Testis (tissue), 3 donors: ENCODE data around the gene TSKU. TPM values are rescaled to one million over a fixed set of nuclear protein-coding genes. Genes with fewer than 3 reads are reported as not detected.

Source experiments
- DNase-seq: peaks from one replicate; pipeline ENCODE4 v3.0.0-alpha.2; 2019
- H3K27ac ChIP-seq, 2 donors: fragments of 200-600 bp; sonication (generic); one replicate each; pipeline ENCODE4 v1.5.1; 2019
- H3K27me3 ChIP-seq: fragments of 200-600 bp; sonication (generic); one replicate; pipeline ENCODE4 v1.5.1; 2019
- H3K36me3 ChIP-seq: fragments of 200-600 bp; sonication (generic); one replicate; pipeline ENCODE4 v1.5.1; 2017; ENCODE audit warnings: low read depth; ENCODE audit errors: missing control alignments
- H3K4me1 ChIP-seq: fragments of 200-600 bp; sonication (generic); one replicate; pipeline ENCODE4 v1.5.1; 2019
- H3K4me3 ChIP-seq, 2 donors: fragments of 200-600 bp; sonication (generic); one replicate each; pipeline ENCODE4 v1.5.1; 2017 to 2019
- H3K9me3 ChIP-seq: fragments of 200-600 bp; sonication (generic); one replicate; pipeline ENCODE4 v1.5.1; 2017
- POLR2A ChIP-seq: fragments of 450-650 bp; IDR thresholded peaks from one replicate; pipeline ENCODE4 v1.6.1; 2017; ENCODE audit warnings: antibody characterized with exemption, mild to moderate bottlenecking, moderate library complexity
- WGBS, 2 donors: methylation state at CpG; one replicate each; pipeline ENCODE4 v1.1.5; 2018; 5-methylcytosine and 5-hydroxymethylcytosine counted together
- intact Hi-C: fragments of 100-400 bp; cut with DNase I; formaldehyde crosslinking; loops from one replicate; pipeline ENCODE4 v1.15.1; 2023; ENCODE audit warnings: low total_unique reads
- polyA plus RNA-seq: library from polyadenylated mRNA; stranded (reverse); fragments of 350-450 nt; fragmentation: Illumina TruSeq; extraction: RNeasy Lipid Tissue Mini Kit (QIAGEN cat#74804); gene quantifications from one replicate; pipeline ENCODE4 v1.2.3, GENCODE V29; 2014; ENCODE audit warnings: low read depth, low replicate concordance; ENCODE audit not compliant: insufficient read depth
- total RNA-seq, 2 donors: library from RNA; depleted of rRNA; stranded (reverse); fragments of >200 nt; gene quantifications; one replicate each; pipeline ENCODE4 v1.2.3, GENCODE V29; 2016
- TF ChIP-seq, protein P1 (sequence below), 3 experiments: fragments of 450-650 bp in 2 of 3; fragments of 200-600 bp in 1 of 3; sonication (generic) in 1 of 3; IDR thresholded peaks; one replicate each; pipeline ENCODE4 v1.5.1; 2016 to 2019; ENCODE audit warnings: antibody characterized with exemption in 3 of 3, mild to moderate bottlenecking in 2 of 3, moderate library complexity in 1 of 3

TSKU gene
- total and polyA plus RNA-seq, 3 donors from 2014 or later, result 17.1 to 30.2 (median 25.9) TPM

DNA sequence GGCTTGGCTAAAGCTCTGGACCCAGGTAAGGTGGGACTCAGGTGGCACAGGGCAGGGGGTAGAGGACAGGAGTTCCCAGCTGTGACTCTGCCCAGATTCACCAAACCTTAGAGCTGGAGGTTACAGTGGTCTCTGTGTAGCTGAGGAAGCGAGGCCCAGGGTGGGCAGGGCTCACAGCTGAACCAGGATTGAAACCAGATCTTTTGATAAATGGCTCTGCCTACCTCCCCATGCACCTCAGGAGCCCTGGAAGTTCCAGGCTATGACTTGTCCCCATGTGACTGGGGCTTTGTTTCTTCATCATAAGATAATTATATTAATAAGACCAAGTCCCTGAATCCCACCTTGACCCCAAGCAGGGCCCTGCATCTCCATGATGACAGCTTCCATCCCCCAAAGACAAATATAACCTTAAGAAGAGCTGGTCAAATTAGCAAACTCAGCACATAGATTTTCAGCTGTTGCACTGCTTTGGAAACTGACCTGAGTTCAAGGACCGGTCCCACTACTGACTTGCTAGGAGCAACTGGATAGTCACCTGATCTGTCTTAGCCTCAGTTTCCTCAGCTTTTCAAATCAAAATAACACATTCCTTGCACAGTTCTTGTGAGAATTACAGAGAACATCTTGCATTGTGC lies 21.3 kb upstream of the TSKU start:
- Histone ChIP-seq H3K27me3 (no peaks in the 10 kb centered on the region), H3K4me1 (peaks cover 22% of the 10 kb centered on the region), H3K4me3 (no peak overlapping the region), H3K27ac (no peak overlapping the region), H3K9me3 (no peaks in the 10 kb centered on the region), H3K36me3 (no peaks in the 10 kb centered on the region)
- TF ChIP-seq, protein P1, sequence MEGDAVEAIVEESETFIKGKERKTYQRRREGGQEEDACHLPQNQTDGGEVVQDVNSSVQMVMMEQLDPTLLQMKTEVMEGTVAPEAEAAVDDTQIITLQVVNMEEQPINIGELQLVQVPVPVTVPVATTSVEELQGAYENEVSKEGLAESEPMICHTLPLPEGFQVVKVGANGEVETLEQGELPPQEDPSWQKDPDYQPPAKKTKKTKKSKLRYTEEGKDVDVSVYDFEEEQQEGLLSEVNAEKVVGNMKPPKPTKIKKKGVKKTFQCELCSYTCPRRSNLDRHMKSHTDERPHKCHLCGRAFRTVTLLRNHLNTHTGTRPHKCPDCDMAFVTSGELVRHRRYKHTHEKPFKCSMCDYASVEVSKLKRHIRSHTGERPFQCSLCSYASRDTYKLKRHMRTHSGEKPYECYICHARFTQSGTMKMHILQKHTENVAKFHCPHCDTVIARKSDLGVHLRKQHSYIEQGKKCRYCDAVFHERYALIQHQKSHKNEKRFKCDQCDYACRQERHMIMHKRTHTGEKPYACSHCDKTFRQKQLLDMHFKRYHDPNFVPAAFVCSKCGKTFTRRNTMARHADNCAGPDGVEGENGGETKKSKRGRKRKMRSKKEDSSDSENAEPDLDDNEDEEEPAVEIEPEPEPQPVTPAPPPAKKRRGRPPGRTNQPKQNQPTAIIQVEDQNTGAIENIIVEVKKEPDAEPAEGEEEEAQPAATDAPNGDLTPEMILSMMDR (IDR thresholded peaks at IDR 0.05), result no peak
- no peak for TF ChIP-seq POLR2A
- WGBS, 2 donors, result 97 to 100% methylated on average over 2 of the region's 2 CpGs
- DNase-seq, result no peak
- intact Hi-C loops, result no loop called here

DNA sequence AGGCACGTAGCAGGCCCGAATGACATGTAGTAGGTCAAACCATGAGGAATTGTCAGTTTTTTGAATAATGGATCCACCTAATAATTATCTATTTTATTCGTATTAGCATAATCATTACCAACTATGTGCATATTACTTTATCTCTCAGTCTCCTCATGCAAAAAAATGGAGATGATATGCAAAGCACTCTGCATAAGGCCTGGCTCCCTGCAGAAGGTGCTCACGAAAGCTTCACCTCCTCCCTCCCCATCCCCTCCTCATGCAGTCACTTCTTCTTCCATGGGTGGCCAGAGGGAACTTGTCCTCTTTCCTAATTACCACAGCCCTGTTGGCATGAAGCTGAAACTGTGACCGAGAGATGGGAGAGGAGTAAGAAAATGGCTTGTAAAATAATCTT lies 20.8 kb upstream of the TSKU start:
- H3K9me3 ChIP-seq, result no peaks in the 10 kb centered on the region
- intact Hi-C loops, result no loop called here
- no peak overlapping the region for H3K4me3 ChIP-seq
- H3K27ac ChIP-seq, result no peak overlapping the region
- H3K36me3 ChIP-seq, result no peaks in the 10 kb centered on the region
- WGBS, 2 donors, result 92% methylated on average over 5 of the region's 5 CpGs
- TF ChIP-seq, protein P1 (IDR thresholded peaks at IDR 0.05), result no peak
- TF ChIP-seq POLR2A, result no peak
- DNase-seq, result no peak
- peaks cover 26% of the 10 kb centered on the region for H3K4me1 ChIP-seq
- H3K27me3 ChIP-seq, result no peaks in the 10 kb centered on the region

- H3K4me3 ChIP-seq, result no peak overlapping the region
- H3K36me3 ChIP-seq, result no peaks in the 10 kb centered on the region
- H3K27ac ChIP-seq, result no peak overlapping the region
- TF ChIP-seq, protein P1 (IDR thresholded peaks at IDR 0.05), result no peak
- TF ChIP-seq POLR2A, result no peak
- no peaks in the 10 kb centered on the region for H3K27me3 ChIP-seq
- DNase-seq, result no peak
- H3K9me3 ChIP-seq, result no peaks in the 10 kb centered on the region
- WGBS, 2 donors, result 79 to 85% methylated on average over 5 of the region's 5 CpGs
- intact Hi-C loops, result no loop called here
- peaks cover 32% of the 10 kb centered on the region for H3K4me1 ChIP-seq
These were observed 20.1 kb upstream of the TSKU start for GRCh38 chr11:76762867-76763572.

GRCh38 chr11:76763573-76764346 lies 19.4 kb upstream of the TSKU start:
- WGBS, 2 donors, result 53 to 63% methylated on average over 5 of the region's 5 CpGs
- Histone ChIP-seq H3K4me3 (no peak overlapping the region), H3K36me3 (no peaks in the 10 kb centered on the region), H3K27me3 (no peaks in the 10 kb centered on the region), H3K4me1 (peaks cover 40% of the 10 kb centered on the region), H3K9me3 (no peaks in the 10 kb centered on the region), H3K27ac (no peak overlapping the region)
- DNase-seq, result peak; percentile 52
- TF ChIP-seq, protein P1 (IDR thresholded peaks at IDR 0.05), result no peak
- TF ChIP-seq POLR2A, result no peak
- intact Hi-C loops, result no loop called here
